ENCODE measurements around the gene PCOLCE2. TPM values are rescaled to one million over a fixed set of nuclear protein-coding genes. Genes with fewer than 3 reads are reported as not detected.

PCOLCE2 gene
- total and polyA plus RNA-seq, 4 donors, result 6.8 to 14.7 (median 10.1) TPM

GRCh38 chr3:142925140-142925539 lies 36.3 kb upstream of the PCOLCE2 start:
- no peaks in the 10 kb centered on the region for H3K4me1 ChIP-seq (ENCODE audit: control insufficient read depth, insufficient read depth, low read length)
- no peak overlapping the region for H3K27ac ChIP-seq (ENCODE audit: low read depth, low read length)
- DNase-seq (ENCODE audit: low read depth in 4 of 6, low spot score in 6 of 6), result peak in 1 of 6 donors; percentile 8
- no peak overlapping the region for H3K4me3 ChIP-seq (ENCODE audit: low read depth, low read length)
- no peaks in the 10 kb centered on the region for H3K36me3 ChIP-seq (ENCODE audit: control insufficient read depth, insufficient read depth, low read length)
- no peaks in the 10 kb centered on the region for H3K27me3 ChIP-seq (ENCODE audit: control insufficient read depth, insufficient read depth, low read length)
- H3K9me3 ChIP-seq (ENCODE audit: control insufficient read depth, insufficient read depth, low read length), result peaks cover 2% of the 10 kb centered on the region

GRCh38 chr3:142923694-142924093 lies 34.8 kb upstream of the PCOLCE2 start:
- H3K27ac ChIP-seq (ENCODE audit: low read depth, low read length), result no peak overlapping the region
- DNase-seq (ENCODE audit: low read depth in 4 of 6, low spot score in 6 of 6), result no peak
- H3K9me3 ChIP-seq (ENCODE audit: control insufficient read depth, insufficient read depth, low read length), result peaks cover 2% of the 10 kb centered on the region
- no peaks in the 10 kb centered on the region for H3K27me3 ChIP-seq (ENCODE audit: control insufficient read depth, insufficient read depth, low read length)
- H3K4me1 ChIP-seq (ENCODE audit: control insufficient read depth, insufficient read depth, low read length), result no peaks in the 10 kb centered on the region
- no peaks in the 10 kb centered on the region for H3K36me3 ChIP-seq (ENCODE audit: control insufficient read depth, insufficient read depth, low read length)
- H3K4me3 ChIP-seq (ENCODE audit: low read depth, low read length), result no peak overlapping the region

GRCh38 chr3:142916605-142917004 lies 27.7 kb upstream of the PCOLCE2 start:
- no peak overlapping the region for H3K4me3 ChIP-seq (ENCODE audit: low read depth, low read length)
- no peaks in the 10 kb centered on the region for H3K27me3 ChIP-seq (ENCODE audit: control insufficient read depth, insufficient read depth, low read length)
- no peaks in the 10 kb centered on the region for H3K36me3 ChIP-seq (ENCODE audit: control insufficient read depth, insufficient read depth, low read length)
- H3K27ac ChIP-seq (ENCODE audit: low read depth, low read length), result no peak overlapping the region
- no peak for DNase-seq (ENCODE audit: low read depth in 4 of 6, low spot score in 6 of 6)
- no peaks in the 10 kb centered on the region for H3K4me1 ChIP-seq (ENCODE audit: control insufficient read depth, insufficient read depth, low read length)
- peaks cover 1% of the 10 kb centered on the region for H3K9me3 ChIP-seq (ENCODE audit: control insufficient read depth, insufficient read depth, low read length)
- WGBS (ENCODE audit: insufficient coverage), result 85% methylated on average over 2 of the region's 2 CpGs

- Histone ChIP-seq H3K27me3 (ENCODE audit: control insufficient read depth, insufficient read depth, low read length) (no peaks in the 10 kb centered on the region), H3K36me3 (ENCODE audit: control insufficient read depth, insufficient read depth, low read length) (no peaks in the 10 kb centered on the region), H3K4me1 (ENCODE audit: control insufficient read depth, insufficient read depth, low read length) (no peaks in the 10 kb centered on the region), H3K9me3 (ENCODE audit: control insufficient read depth, insufficient read depth, low read length) (no peaks in the 10 kb centered on the region), H3K27ac (ENCODE audit: low read depth, low read length) (no peak overlapping the region), H3K4me3 (ENCODE audit: low read depth, low read length) (no peak overlapping the region)
- 100% methylated on average over 2 of the region's 3 CpGs for WGBS (ENCODE audit: insufficient coverage)
- no peak for DNase-seq (ENCODE audit: low read depth in 4 of 6, low spot score in 6 of 6)
Observed at GRCh38 chr3:142915636-142916035, 26.8 kb upstream of the PCOLCE2 start.

GRCh38 chr3:142914286-142914811 lies 25.5 kb upstream of the PCOLCE2 start:
- DNase-seq (ENCODE audit: low read depth in 4 of 6, low spot score in 6 of 6), result no peak
- Histone ChIP-seq H3K4me1 (ENCODE audit: control insufficient read depth, insufficient read depth, low read length) (no peaks in the 10 kb centered on the region), H3K27me3 (ENCODE audit: control insufficient read depth, insufficient read depth, low read length) (no peaks in the 10 kb centered on the region), H3K27ac (ENCODE audit: low read depth, low read length) (no peak overlapping the region), H3K4me3 (ENCODE audit: low read depth, low read length) (no peak overlapping the region), H3K36me3 (ENCODE audit: control insufficient read depth, insufficient read depth, low read length) (no peaks in the 10 kb centered on the region), H3K9me3 (ENCODE audit: control insufficient read depth, insufficient read depth, low read length) (no peaks in the 10 kb centered on the region)
- WGBS (ENCODE audit: insufficient coverage), result 61% methylated on average over 2 of the region's 3 CpGs

- no peaks in the 10 kb centered on the region for H3K9me3 ChIP-seq (ENCODE audit: control insufficient read depth, insufficient read depth, low read length)
- H3K4me3 ChIP-seq (ENCODE audit: low read depth, low read length), result no peak overlapping the region
- no peak for DNase-seq (ENCODE audit: low read depth in 4 of 6, low spot score in 6 of 6)
- no peaks in the 10 kb centered on the region for H3K36me3 ChIP-seq (ENCODE audit: control insufficient read depth, insufficient read depth, low read length)
- no peak overlapping the region for H3K27ac ChIP-seq (ENCODE audit: low read depth, low read length)
- H3K4me1 ChIP-seq (ENCODE audit: control insufficient read depth, insufficient read depth, low read length), result no peaks in the 10 kb centered on the region
- H3K27me3 ChIP-seq (ENCODE audit: control insufficient read depth, insufficient read depth, low read length), result no peaks in the 10 kb centered on the region
- WGBS (ENCODE audit: insufficient coverage), result no CpG with 5 or more reads among the region's 1 CpG
Observed at GRCh38 chr3:142913432-142913831, 24.5 kb upstream of the PCOLCE2 start.

GRCh38 chr3:142912402-142913172 lies 23.7 kb upstream of the PCOLCE2 start:
- peak in 2 of 6 donors; percentile 6 to 27 for DNase-seq (ENCODE audit: low read depth in 4 of 6, low spot score in 6 of 6)
- 60% methylated on average over 1 of the region's 6 CpGs for WGBS (ENCODE audit: insufficient coverage)
- Histone ChIP-seq H3K36me3 (ENCODE audit: control insufficient read depth, insufficient read depth, low read length) (no peaks in the 10 kb centered on the region), H3K27me3 (ENCODE audit: control insufficient read depth, insufficient read depth, low read length) (no peaks in the 10 kb centered on the region), H3K9me3 (ENCODE audit: control insufficient read depth, insufficient read depth, low read length) (no peaks in the 10 kb centered on the region), H3K4me3 (ENCODE audit: low read depth, low read length) (no peak overlapping the region), H3K4me1 (ENCODE audit: control insufficient read depth, insufficient read depth, low read length) (no peaks in the 10 kb centered on the region), H3K27ac (ENCODE audit: low read depth, low read length) (no peak overlapping the region)

GRCh38 chr3:142910280-142910679 lies 21.4 kb upstream of the PCOLCE2 start:
- H3K27me3 ChIP-seq (ENCODE audit: control insufficient read depth, insufficient read depth, low read length), result no peaks in the 10 kb centered on the region
- no peak overlapping the region for H3K4me3 ChIP-seq (ENCODE audit: low read depth, low read length)
- DNase-seq (ENCODE audit: low read depth in 4 of 6, low spot score in 6 of 6), result no peak
- no peaks in the 10 kb centered on the region for H3K4me1 ChIP-seq (ENCODE audit: control insufficient read depth, insufficient read depth, low read length)
- H3K27ac ChIP-seq (ENCODE audit: low read depth, low read length), result no peak overlapping the region
- H3K36me3 ChIP-seq (ENCODE audit: control insufficient read depth, insufficient read depth, low read length), result no peaks in the 10 kb centered on the region
- H3K9me3 ChIP-seq (ENCODE audit: control insufficient read depth, insufficient read depth, low read length), result no peaks in the 10 kb centered on the region
- WGBS (ENCODE audit: insufficient coverage), result 22% methylated on average over 1 of the region's 2 CpGs

GRCh38 chr3:142909282-142909681 lies 20.4 kb upstream of the PCOLCE2 start:
- H3K27ac ChIP-seq (ENCODE audit: low read depth, low read length), result no peak overlapping the region
- DNase-seq (ENCODE audit: low read depth in 4 of 6, low spot score in 6 of 6), result no peak
- 86% methylated on average over 1 of the region's 3 CpGs for WGBS (ENCODE audit: insufficient coverage)
- H3K27me3 ChIP-seq (ENCODE audit: control insufficient read depth, insufficient read depth, low read length), result no peaks in the 10 kb centered on the region
- H3K4me1 ChIP-seq (ENCODE audit: control insufficient read depth, insufficient read depth, low read length), result no peaks in the 10 kb centered on the region
- no peaks in the 10 kb centered on the region for H3K36me3 ChIP-seq (ENCODE audit: control insufficient read depth, insufficient read depth, low read length)
- H3K9me3 ChIP-seq (ENCODE audit: control insufficient read depth, insufficient read depth, low read length), result no peaks in the 10 kb centered on the region
- H3K4me3 ChIP-seq (ENCODE audit: low read depth, low read length), result no peak overlapping the region

GRCh38 chr3:142907996-142908395 lies 19.1 kb upstream of the PCOLCE2 start:
- Histone ChIP-seq H3K27me3 (ENCODE audit: control insufficient read depth, insufficient read depth, low read length) (no peaks in the 10 kb centered on the region), H3K27ac (ENCODE audit: low read depth, low read length) (no peak overlapping the region), H3K9me3 (ENCODE audit: control insufficient read depth, insufficient read depth, low read length) (no peaks in the 10 kb centered on the region), H3K4me3 (ENCODE audit: low read depth, low read length) (no peak overlapping the region), H3K4me1 (ENCODE audit: control insufficient read depth, insufficient read depth, low read length) (no peaks in the 10 kb centered on the region), H3K36me3 (ENCODE audit: control insufficient read depth, insufficient read depth, low read length) (no peaks in the 10 kb centered on the region)
- WGBS (ENCODE audit: insufficient coverage), result 33% methylated on average over 1 of the region's 1 CpG
- DNase-seq (ENCODE audit: low read depth in 4 of 6, low spot score in 6 of 6), result no peak

All from spinal cord (tissue), 10 donors.